ENCODE measurements around the gene MBL2.

The MBL2 gene

DNA sequence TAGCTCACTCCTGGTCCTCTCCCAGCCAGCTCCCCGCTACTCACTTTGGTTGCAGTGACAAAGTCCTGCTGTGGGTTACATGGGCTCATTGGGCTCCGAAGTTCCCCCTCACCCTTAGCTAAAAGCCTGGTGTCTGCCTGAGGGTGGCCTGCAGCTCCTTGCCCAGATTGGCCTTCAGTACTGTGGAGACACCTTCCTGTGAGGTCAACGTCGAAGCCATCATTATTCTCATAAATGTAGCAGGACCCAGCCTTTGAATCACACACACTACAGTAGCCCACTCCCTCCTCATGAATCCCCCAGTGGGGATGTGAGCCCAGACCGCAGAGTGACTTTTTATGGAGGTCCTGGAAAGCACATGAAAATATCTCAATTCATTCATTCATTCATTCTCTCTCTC is 10.5 kb downstream of the MBL2 start:
- H3K4me3 ChIP-seq (replicated peaks; ENCODE audit: low read depth, low read length), result no peak overlapping the region
- no peak for DNase-seq (ENCODE audit: extremely low read depth, low read depth)
- TF ChIP-seq, protein P1, sequence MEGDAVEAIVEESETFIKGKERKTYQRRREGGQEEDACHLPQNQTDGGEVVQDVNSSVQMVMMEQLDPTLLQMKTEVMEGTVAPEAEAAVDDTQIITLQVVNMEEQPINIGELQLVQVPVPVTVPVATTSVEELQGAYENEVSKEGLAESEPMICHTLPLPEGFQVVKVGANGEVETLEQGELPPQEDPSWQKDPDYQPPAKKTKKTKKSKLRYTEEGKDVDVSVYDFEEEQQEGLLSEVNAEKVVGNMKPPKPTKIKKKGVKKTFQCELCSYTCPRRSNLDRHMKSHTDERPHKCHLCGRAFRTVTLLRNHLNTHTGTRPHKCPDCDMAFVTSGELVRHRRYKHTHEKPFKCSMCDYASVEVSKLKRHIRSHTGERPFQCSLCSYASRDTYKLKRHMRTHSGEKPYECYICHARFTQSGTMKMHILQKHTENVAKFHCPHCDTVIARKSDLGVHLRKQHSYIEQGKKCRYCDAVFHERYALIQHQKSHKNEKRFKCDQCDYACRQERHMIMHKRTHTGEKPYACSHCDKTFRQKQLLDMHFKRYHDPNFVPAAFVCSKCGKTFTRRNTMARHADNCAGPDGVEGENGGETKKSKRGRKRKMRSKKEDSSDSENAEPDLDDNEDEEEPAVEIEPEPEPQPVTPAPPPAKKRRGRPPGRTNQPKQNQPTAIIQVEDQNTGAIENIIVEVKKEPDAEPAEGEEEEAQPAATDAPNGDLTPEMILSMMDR (IDR thresholded peaks at IDR 0.05; ENCODE audit: low read depth, low read length, missing control alignments), result no peak

DNA sequence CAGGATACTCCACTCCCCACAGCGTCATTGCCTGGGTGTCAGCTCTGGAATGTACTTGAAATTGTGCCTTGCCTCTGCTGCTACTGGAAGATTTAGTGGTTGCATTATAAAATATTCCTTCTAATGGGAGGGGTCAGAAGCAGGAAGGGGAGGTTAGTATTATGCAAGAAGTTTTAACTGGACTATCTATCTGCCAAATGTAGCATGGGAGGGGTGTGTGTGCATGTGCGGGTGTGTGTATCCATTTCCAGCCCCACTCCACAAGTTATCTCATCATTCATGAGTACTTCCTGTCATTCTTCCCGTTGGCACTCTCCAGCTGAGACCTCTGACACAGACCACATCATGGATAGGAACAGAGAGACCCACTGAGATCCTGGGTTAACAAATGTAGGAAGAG is 13.4 kb downstream of the MBL2 start:
- DNase-seq (ENCODE audit: extremely low read depth, low read depth), result no peak
- TF ChIP-seq, protein P1 (IDR thresholded peaks at IDR 0.05; ENCODE audit: low read depth, low read length, missing control alignments), result no peak
- H3K4me3 ChIP-seq (replicated peaks; ENCODE audit: low read depth, low read length), result no peak overlapping the region

DNA sequence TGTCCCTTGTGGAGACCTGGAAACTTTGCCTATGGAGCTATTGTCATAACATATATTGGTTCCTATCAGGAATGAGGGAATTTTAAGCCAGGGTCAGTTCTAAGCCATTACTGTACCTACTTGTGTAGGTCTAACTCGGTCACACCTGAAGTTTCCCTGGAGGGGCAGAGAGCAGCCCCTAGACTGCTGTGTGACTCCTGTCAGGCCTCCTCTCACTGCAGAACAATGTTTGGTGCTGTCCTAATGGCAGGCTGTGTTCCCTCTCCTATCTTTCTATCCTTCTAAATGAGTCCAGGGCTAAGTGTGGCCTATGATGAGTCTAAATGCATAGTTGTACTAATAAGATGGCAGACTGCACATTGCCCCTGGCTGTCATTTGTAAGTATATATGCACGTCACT is 14.2 kb downstream of the MBL2 start:
- DNase-seq (ENCODE audit: extremely low read depth, low read depth), result no peak
- TF ChIP-seq, protein P1 (IDR thresholded peaks at IDR 0.05; ENCODE audit: low read depth, low read length, missing control alignments), result no peak
- H3K4me3 ChIP-seq (replicated peaks; ENCODE audit: low read depth, low read length), result no peak overlapping the region

DNA sequence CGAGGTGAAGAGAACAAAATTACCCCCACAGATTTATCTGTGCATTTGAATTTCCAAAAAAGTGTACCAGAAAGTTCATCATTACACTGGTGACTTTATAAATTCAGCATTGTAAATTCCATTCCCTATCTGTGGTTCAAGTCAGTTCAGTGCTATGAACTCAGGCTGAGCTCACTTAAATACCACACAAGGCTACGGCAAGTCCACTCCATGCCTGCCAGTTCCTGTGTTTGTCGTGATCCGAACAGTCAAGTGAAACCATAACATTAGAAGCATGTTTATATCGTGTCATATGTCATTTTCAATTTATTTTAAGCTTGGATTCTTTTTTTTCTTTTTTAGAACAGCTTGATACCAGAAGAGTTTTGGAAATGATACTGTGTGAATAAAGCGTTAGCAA is 14.8 kb downstream of the MBL2 start:
- H3K4me3 ChIP-seq (replicated peaks; ENCODE audit: low read depth, low read length), result no peak overlapping the region
- no peak for DNase-seq (ENCODE audit: extremely low read depth, low read depth)
- TF ChIP-seq, protein P1 (IDR thresholded peaks at IDR 0.05; ENCODE audit: low read depth, low read length, missing control alignments), result no peak

DNA sequence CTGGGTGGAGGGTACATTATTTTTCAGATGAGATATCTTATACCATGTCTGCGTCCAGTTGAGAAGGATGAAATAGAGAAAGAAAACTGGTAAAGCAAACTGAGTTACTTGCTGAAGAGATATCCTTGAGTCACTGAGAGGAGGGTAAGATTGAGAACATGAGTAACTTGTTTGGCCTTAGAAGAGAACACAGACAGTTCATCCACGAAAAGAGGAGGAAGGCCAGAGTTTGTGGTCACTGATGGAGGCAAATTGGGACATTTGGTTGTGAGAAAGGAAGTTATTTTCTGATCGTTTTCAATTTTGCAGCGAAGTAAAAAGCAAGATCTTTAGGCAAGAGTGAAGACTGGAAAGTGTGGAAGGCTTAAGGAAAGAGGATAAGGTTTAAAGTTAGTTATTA is 15.6 kb downstream of the MBL2 start:
- TF ChIP-seq, protein P1 (IDR thresholded peaks at IDR 0.05; ENCODE audit: low read depth, low read length, missing control alignments), result no peak
- no peak for DNase-seq (ENCODE audit: extremely low read depth, low read depth)
- H3K4me3 ChIP-seq (replicated peaks; ENCODE audit: low read depth, low read length), result no peak overlapping the region

DNA sequence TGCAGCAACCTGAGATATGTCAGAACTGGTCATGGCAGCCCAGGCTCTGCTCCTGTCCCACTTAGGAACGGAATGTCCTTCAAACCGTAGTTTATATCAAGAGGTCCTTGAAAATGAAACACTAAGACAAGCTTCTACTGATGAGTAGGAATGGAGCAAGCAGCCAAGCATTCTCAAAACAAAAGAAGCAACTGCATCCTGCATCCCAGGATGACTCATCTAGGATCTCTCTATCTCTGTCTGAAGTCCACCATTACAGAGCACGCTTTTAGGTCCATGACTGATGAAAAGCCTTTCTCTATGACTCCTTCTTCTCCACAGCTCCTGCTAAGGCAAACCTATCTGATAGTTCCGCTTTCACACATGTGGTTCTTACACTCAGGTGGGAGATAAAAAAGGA is 16.3 kb downstream of the MBL2 start:
- no peak for DNase-seq (ENCODE audit: extremely low read depth, low read depth)
- no peak overlapping the region for H3K4me3 ChIP-seq (replicated peaks; ENCODE audit: low read depth, low read length)
- TF ChIP-seq, protein P1 (IDR thresholded peaks at IDR 0.05; ENCODE audit: low read depth, low read length, missing control alignments), result no peak

DNA sequence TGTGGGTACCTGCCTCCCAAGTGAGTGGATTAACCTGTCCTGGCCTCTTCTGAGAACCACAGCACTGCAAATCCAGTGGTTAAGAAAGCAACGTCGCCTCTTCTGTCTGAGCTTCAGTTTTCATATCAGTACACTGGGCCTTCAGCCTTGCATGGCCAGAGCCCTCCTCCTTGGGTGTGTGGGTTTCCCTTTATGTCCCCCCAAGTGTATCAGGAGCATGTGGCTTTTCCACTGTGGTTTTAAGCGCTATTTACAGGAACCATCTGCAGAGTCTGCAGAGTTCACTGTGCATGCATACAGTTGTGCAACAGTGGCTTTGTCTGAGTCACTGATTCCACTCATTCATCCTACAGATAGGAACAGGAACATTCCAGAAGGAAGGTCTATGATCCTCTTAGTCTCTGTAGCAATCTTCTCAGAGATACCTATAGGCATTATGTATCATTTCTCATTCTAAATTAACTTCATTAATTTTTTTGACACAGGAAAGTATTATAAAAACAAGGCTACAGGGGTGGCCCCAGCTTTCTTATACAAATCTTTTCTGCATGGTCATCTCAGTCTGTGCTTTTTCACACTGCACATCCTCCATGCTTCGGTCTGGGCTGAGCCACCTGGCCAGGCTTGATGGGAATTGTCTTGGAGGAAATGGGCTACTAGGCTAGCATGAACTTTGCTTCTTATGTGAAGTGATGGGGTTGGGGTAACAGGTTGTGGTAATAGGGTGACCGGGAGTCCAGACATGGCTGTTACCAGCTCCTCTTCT is 17.1 kb downstream of the MBL2 start:
- H3K4me3 ChIP-seq (replicated peaks; ENCODE audit: low read depth, low read length), result no peak overlapping the region
- no peak for DNase-seq (ENCODE audit: extremely low read depth, low read depth)
- TF ChIP-seq, protein P1 (IDR thresholded peaks at IDR 0.05; ENCODE audit: low read depth, low read length, missing control alignments), result no peak
